HepG2 (cell line): ENCODE measurements around the gene IL1R1.

Experiments used
- ATF2 ChIP-seq: sonication (generic); formaldehyde crosslinking; IDR thresholded peaks from 2 replicates; pipeline ENCODE4 v1.4.0; 2020; ENCODE audit warnings: missing genetic modification reagents
- CEBPB ChIP-seq: IDR thresholded peaks from 2 replicates; pipeline ENCODE4 v1.6.1; 2011; ENCODE audit warnings: low read depth, low read length, improper control_type of control experiment, borderline replicate concordance
- CTCF ChIP-seq: sonication (generic); formaldehyde crosslinking; IDR thresholded peaks from 2 replicates; pipeline ENCODE4 v1.5.0; 2020; ENCODE audit warnings: mild to moderate bottlenecking, missing genetic modification reagents, moderate library complexity
- DMAP1 ChIP-seq: IDR thresholded peaks from 2 replicates; pipeline ENCODE4 v1.6.1; 2016
- DPF2 ChIP-seq: sonication (generic); formaldehyde crosslinking; IDR thresholded peaks from 2 replicates; pipeline ENCODE4 v1.4.0; 2020; ENCODE audit warnings: mild to moderate bottlenecking, low read depth, missing genetic modification reagents, borderline replicate concordance
- MZF1 ChIP-seq: sonication (generic); formaldehyde crosslinking; IDR thresholded peaks from 2 replicates; pipeline ENCODE4 v1.8.1; 2023; ENCODE audit warnings: mild to moderate bottlenecking, missing genetic modification reagents, borderline replicate concordance
- PHB2 ChIP-seq: fragments of 450-650 bp; IDR thresholded peaks from 2 replicates; pipeline ENCODE4 v1.6.1; 2018; ENCODE audit not compliant: partially characterized antibody
- RNF2 ChIP-seq: fragments of 450-650 bp; conservative IDR thresholded peaks from 2 replicates; pipeline ENCODE4 v1.6.1; 2016; ENCODE audit warnings: low read depth
- RXRA ChIP-seq: sonication (generic); formaldehyde crosslinking; IDR thresholded peaks from 2 replicates; pipeline ENCODE4 v1.5.1; 2020; ENCODE audit warnings: missing genetic modification reagents
- SIX1 ChIP-seq: sonication (generic); formaldehyde crosslinking; IDR thresholded peaks from 2 replicates; pipeline ENCODE4 v1.4.0; 2020; ENCODE audit warnings: missing genetic modification reagents, borderline replicate concordance
- ZBTB44 ChIP-seq: sonication (generic); formaldehyde crosslinking; IDR thresholded peaks from 2 replicates; pipeline ENCODE4 v1.4.0; 2020; ENCODE audit warnings: missing genetic modification reagents
- ZBTB7A ChIP-seq: sonication (generic); formaldehyde crosslinking; IDR thresholded peaks from 2 replicates; pipeline ENCODE4 v1.8.0; 2022; ENCODE audit warnings: mild to moderate bottlenecking, missing genetic modification reagents
- ZNF138 ChIP-seq: sonication (generic); formaldehyde crosslinking; IDR thresholded peaks from 2 replicates; pipeline ENCODE4 v1.5.0; 2020; ENCODE audit warnings: mild to moderate bottlenecking, low read depth, missing genetic modification reagents
- ZNF276 ChIP-seq: sonication (generic); formaldehyde crosslinking; IDR thresholded peaks from 2 replicates; pipeline ENCODE4 v1.4.0; 2020; ENCODE audit warnings: mild to moderate bottlenecking, low read depth, missing genetic modification reagents

- TF ChIP-seq ZNF276 (CRISPR knock-in tag) (no peak), ATF2 (no peak), ZBTB7A (CRISPR knock-in tag) (no peak), RNF2 (no peak), MZF1 (no peak), ZBTB44 (CRISPR knock-in tag) (no peak), SIX1 (CRISPR knock-in tag) (no peak), ZNF138 (no peak), CTCF (CRISPR knock-in tag) (no peak), DPF2 (CRISPR knock-in tag) (no peak), RXRA (CRISPR knock-in tag) (no peak), CEBPB (no peak), DMAP1 (CRISPR knock-in tag) (no peak), PHB2 (no peak)
These were observed 44.4 kb downstream of the IL1R1 start, which contains the start of gene IL1RL2 for GRCh38 chr2:102186791-102187495.
